H9 (cell line): ENCODE results near the gene ARID1A. TPM values are rescaled to one million over a fixed set of nuclear protein-coding genes. Genes with fewer than 3 reads are reported as not detected.

Experiments
- DNase-seq: peaks from one replicate; pipeline ENCODE4 v3.0.0-alpha.2; 2017
- H2AFZ ChIP-seq: one replicate; pipeline ENCODE4 v1.6.1; 2013; ENCODE audit warnings: mild to moderate bottlenecking, low read length, control low read depth, moderate library complexity
- H2AK5ac ChIP-seq: 2 replicates; pipeline ENCODE4 v1.6.1; 2013; ENCODE audit warnings: low read length, control low read depth, mixed read lengths; ENCODE audit not compliant: insufficient read length
- H2BK120ac ChIP-seq: one replicate; pipeline ENCODE4 v1.6.1; 2013; ENCODE audit warnings: low read depth, mild to moderate bottlenecking, low read length, control low read depth, inconsistent platforms; ENCODE audit not compliant: poor library complexity, severe bottlenecking
- H2BK12ac ChIP-seq: 2 replicates; pipeline ENCODE4 v1.6.1; 2013; ENCODE audit warnings: low read length, control low read depth, mixed read lengths, low read depth; ENCODE audit not compliant: insufficient read length
- H2BK15ac ChIP-seq: 2 replicates; pipeline ENCODE4 v1.6.1; 2013; ENCODE audit warnings: low read depth, low read length, control low read depth
- H2BK20ac ChIP-seq: one replicate; pipeline ENCODE4 v1.6.1; 2013; ENCODE audit warnings: low read depth, mild to moderate bottlenecking, low read length, control low read depth, inconsistent platforms; ENCODE audit not compliant: poor library complexity, severe bottlenecking
- H2BK5ac ChIP-seq: 2 replicates; pipeline ENCODE4 v1.6.1; 2013; ENCODE audit warnings: low read length, control low read depth, mixed read lengths; ENCODE audit not compliant: insufficient read length
- H3K14ac ChIP-seq: 2 replicates; pipeline ENCODE4 v1.6.1; 2013; ENCODE audit warnings: low read length, control low read depth; ENCODE audit not compliant: insufficient read depth
- H3K18ac ChIP-seq: 2 replicates; pipeline ENCODE4 v1.6.1; 2013; ENCODE audit warnings: low read depth, mild to moderate bottlenecking, mixed read lengths, low read length, control low read depth; ENCODE audit not compliant: insufficient read length
- H3K23ac ChIP-seq: 2 replicates; pipeline ENCODE4 v1.6.1; 2013; ENCODE audit warnings: low read length, control low read depth, mixed read lengths, low read depth; ENCODE audit not compliant: insufficient read length
- H3K23me2 ChIP-seq: 2 replicates; pipeline ENCODE4 v1.6.1; 2013; ENCODE audit warnings: low read depth, mild to moderate bottlenecking, mixed read lengths, low read length, control low read depth; ENCODE audit not compliant: insufficient read length, poor library complexity, severe bottlenecking
- H3K27ac ChIP-seq: 2 replicates; pipeline ENCODE4 v1.5.1; 2013; ENCODE audit warnings: low read length, control low read depth, mixed read lengths, low read depth; ENCODE audit not compliant: insufficient read length
- H3K27me3 ChIP-seq: 2 replicates; pipeline ENCODE4 v1.6.1; 2013; ENCODE audit warnings: low read length, control low read depth, inconsistent platforms; ENCODE audit not compliant: insufficient read depth
- H3K4ac ChIP-seq: 2 replicates; pipeline ENCODE4 v1.6.1; 2013; ENCODE audit warnings: low read depth, mild to moderate bottlenecking, control low read depth, inconsistent platforms, low read length, moderate library complexity
- H3K4me1 ChIP-seq: 2 replicates; pipeline ENCODE4 v1.6.1; 2013; ENCODE audit warnings: low read length, control low read depth, inconsistent platforms; ENCODE audit not compliant: insufficient read depth
- H3K4me2 ChIP-seq: 2 replicates; pipeline ENCODE4 v1.6.1; 2013; ENCODE audit warnings: low read length, control low read depth, mixed read lengths; ENCODE audit not compliant: insufficient read length, insufficient read depth
- H3K56ac ChIP-seq: 2 replicates; pipeline ENCODE4 v1.6.1; 2013; ENCODE audit warnings: low read depth, mild to moderate bottlenecking, mixed read lengths, low read length, control low read depth; ENCODE audit not compliant: insufficient read length
- H3K79me1 ChIP-seq: 2 replicates; pipeline ENCODE4 v1.6.1; 2013; ENCODE audit warnings: low read depth, mild to moderate bottlenecking, moderate library complexity, low read length, control low read depth, inconsistent platforms; ENCODE audit not compliant: insufficient read depth, poor library complexity, severe bottlenecking
- H3K79me2 ChIP-seq: 2 replicates; pipeline ENCODE4 v1.6.1; 2013; ENCODE audit warnings: low read length, control low read depth, inconsistent platforms; ENCODE audit not compliant: insufficient read depth
- H3K9ac ChIP-seq: 2 replicates; pipeline ENCODE4 v1.6.1; 2013; ENCODE audit warnings: low read length, control low read depth, mixed read lengths; ENCODE audit not compliant: insufficient read length; ENCODE audit errors: extremely low read depth
- H3K9me3 ChIP-seq: one replicate; pipeline ENCODE4 v1.6.1; 2013; ENCODE audit warnings: low read depth, low read length, inconsistent platforms; ENCODE audit not compliant: control insufficient read depth
- H3T11ph ChIP-seq: one replicate; pipeline ENCODE4 v1.6.1; 2013; ENCODE audit warnings: mild to moderate bottlenecking, low read length, control low read depth, inconsistent platforms
- H4K20me1 ChIP-seq: one replicate; pipeline ENCODE4 v1.6.1; 2013; ENCODE audit not compliant: control insufficient read depth, insufficient read length, insufficient read depth
- H4K5ac ChIP-seq: 2 replicates; pipeline ENCODE4 v1.6.1; 2013; ENCODE audit warnings: low read depth, mild to moderate bottlenecking, mixed read lengths, low read length, control low read depth; ENCODE audit not compliant: insufficient read length
- H4K8ac ChIP-seq: replicated peaks from 2 replicates; pipeline ENCODE4 v1.6.1; 2013; ENCODE audit warnings: low read length, control low read depth, mixed read lengths, low read depth; ENCODE audit not compliant: insufficient read length
- H4K91ac ChIP-seq: 2 replicates; pipeline ENCODE4 v1.6.1; 2013; ENCODE audit warnings: low read depth, mild to moderate bottlenecking, moderate library complexity, mixed read lengths, low read length, control low read depth; ENCODE audit not compliant: insufficient read length
- H3K27ac Mint-ChIP-seq, 3 experiments: 2 replicates in 2 of 3; 3 replicates in 1 of 3; pipeline ENCODE4 v1.8.0; 2020 to 2021; ENCODE audit warnings: mixed read lengths in 3 of 3, mild to moderate bottlenecking in 1 of 3, moderate library complexity in 1 of 3
- H3K27me3 Mint-ChIP-seq: 2 replicates; pipeline ENCODE4 v1.8.0; 2021; ENCODE audit warnings: low read depth, mild to moderate bottlenecking, moderate library complexity, mixed read lengths
- H3K36me3 Mint-ChIP-seq, 3 experiments: 2 replicates in 2 of 3; 3 replicates in 1 of 3; pipeline ENCODE4 v1.8.0; 2020 to 2021; ENCODE audit warnings: low read depth in 3 of 3, mixed read lengths in 3 of 3; ENCODE audit not compliant: insufficient read depth in 1 of 3
- H3K4me1 Mint-ChIP-seq, 2 experiments: 2 replicates each; pipeline ENCODE4 v1.8.0; 2020; ENCODE audit warnings: mixed read lengths in 2 of 2
- H3K4me3 Mint-ChIP-seq, 2 experiments: 2 replicates in 1 of 2; 3 replicates in 1 of 2; pipeline ENCODE4 v1.8.0; 2020 to 2021; ENCODE audit warnings: mild to moderate bottlenecking in 2 of 2, mixed read lengths in 2 of 2, moderate library complexity in 1 of 2
- H3K9me3 Mint-ChIP-seq, 2 experiments: 2 replicates in 1 of 2; 3 replicates in 1 of 2; pipeline ENCODE4 v1.8.0; 2020; ENCODE audit warnings: mild to moderate bottlenecking in 2 of 2, mixed read lengths in 2 of 2, moderate library complexity in 1 of 2
- CTCF ChIP-seq: fragments of 200-600 bp; sonication (generic); conservative IDR thresholded peaks from 3 replicates; pipeline ENCODE4 v1.8.0; 2021; ENCODE audit warnings: antibody characterized with exemption, mild to moderate bottlenecking
- WGBS: extraction: QIAGEN DNeasy Blood & Tissue Kit; methylation state at CpG from one replicate; pipeline ENCODE4 v1.1.7; 2013; ENCODE audit warnings: missing lambda C conversion rate, low lambda C conversion rate, mixed read lengths; ENCODE audit not compliant: insufficient read length; ENCODE audit errors: extremely low coverage; 5-methylcytosine and 5-hydroxymethylcytosine counted together
- total RNA-seq: library from RNA; stranded (reverse); gene quantifications from 2 replicates; pipeline ENCODE4 v1.2.1, GENCODE V29; 2021

The ARID1A gene
- total RNA-seq, 1 experiment from 2014 or later: 147 TPM

GRCh38 chr1:26733392-26733791, 37.6 kb downstream of the ARID1A start:
- Histone ChIP-seq H3K23me2 (no peaks in the 10 kb centered on the region), H2AFZ (no peak overlapping the region), H3K23ac (no peak overlapping the region), H2BK12ac (no peak overlapping the region), H2BK120ac (no peak overlapping the region), H4K20me1 (no peaks in the 10 kb centered on the region), H2BK20ac (no peak overlapping the region), H4K91ac (no peak overlapping the region), H4K5ac (no peak overlapping the region), H3K56ac (no peak overlapping the region), H4K8ac (no peak overlapping the region), H3K9ac (no peak overlapping the region), H2BK5ac (no peak overlapping the region), H3K27ac (no peak overlapping the region), H3K4me1 (no peaks in the 10 kb centered on the region), H2AK5ac (no peak overlapping the region), H3K14ac (no peak overlapping the region), H3K18ac (no peak overlapping the region), H3K9me3 (no peaks in the 10 kb centered on the region), H3K4me2 (no peak overlapping the region), H3T11ph (no peak overlapping the region), H3K79me2 (peaks cover 5% of the 10 kb centered on the region; the same call in 1 of the 2 replicates), H3K27me3 (no peaks in the 10 kb centered on the region), H2BK15ac (no peak overlapping the region), H3K4ac (no peak overlapping the region), H3K79me1 (no peaks in the 10 kb centered on the region)
- Mint-ChIP-seq H3K27ac (peak overlapping the region in 1 of 3 experiments; percentile 44; a peak in 1 of 7 replicates), H3K27me3 (no peaks in the 10 kb centered on the region), H3K4me3 (no peak overlapping the region), H3K36me3 (peaks cover 44 to 81% (median 75%) of the 10 kb centered on the region in 3 experiments; a peak in 6 of 7 replicates), H3K4me1 (peaks cover 0 to 3% of the 10 kb centered on the region in 2 experiments; a peak in 1 of 4 replicates), H3K9me3 (no peaks in the 10 kb centered on the region; a peak in 1 of 5 replicates)
- DNase-seq: no peak
- TF ChIP-seq CTCF: no peak
- no CpG with 5 or more reads among the region's 2 CpGs for WGBS
